Esophagus squamous epithelium (tissue), 4 donors: ENCODE data around the gene OR13C2.

Experiments
- POLR2A ChIP-seq, 4 donors: fragments of 450-650 bp; IDR thresholded peaks; one replicate each; pipeline ENCODE4 v1.6.1; 2017; ENCODE audit warnings: antibody characterized with exemption in 4 of 4, mild to moderate bottlenecking in 4 of 4, moderate library complexity in 3 of 4
- TF ChIP-seq, protein P1 (sequence below), 6 experiments: fragments of 450-650 bp in 4 of 6; fragments of 200-600 bp in 2 of 6; sonication (generic) in 2 of 6; IDR thresholded peaks; one replicate each; pipeline ENCODE4 v1.5.1; 2016 to 2019; ENCODE audit warnings: antibody characterized with exemption in 6 of 6, mild to moderate bottlenecking in 4 of 6, moderate library complexity in 4 of 6

GRCh38 chr9:104611213-104611612 is 5.8 kb upstream of the OR13C2 start:
- TF ChIP-seq, protein P1, sequence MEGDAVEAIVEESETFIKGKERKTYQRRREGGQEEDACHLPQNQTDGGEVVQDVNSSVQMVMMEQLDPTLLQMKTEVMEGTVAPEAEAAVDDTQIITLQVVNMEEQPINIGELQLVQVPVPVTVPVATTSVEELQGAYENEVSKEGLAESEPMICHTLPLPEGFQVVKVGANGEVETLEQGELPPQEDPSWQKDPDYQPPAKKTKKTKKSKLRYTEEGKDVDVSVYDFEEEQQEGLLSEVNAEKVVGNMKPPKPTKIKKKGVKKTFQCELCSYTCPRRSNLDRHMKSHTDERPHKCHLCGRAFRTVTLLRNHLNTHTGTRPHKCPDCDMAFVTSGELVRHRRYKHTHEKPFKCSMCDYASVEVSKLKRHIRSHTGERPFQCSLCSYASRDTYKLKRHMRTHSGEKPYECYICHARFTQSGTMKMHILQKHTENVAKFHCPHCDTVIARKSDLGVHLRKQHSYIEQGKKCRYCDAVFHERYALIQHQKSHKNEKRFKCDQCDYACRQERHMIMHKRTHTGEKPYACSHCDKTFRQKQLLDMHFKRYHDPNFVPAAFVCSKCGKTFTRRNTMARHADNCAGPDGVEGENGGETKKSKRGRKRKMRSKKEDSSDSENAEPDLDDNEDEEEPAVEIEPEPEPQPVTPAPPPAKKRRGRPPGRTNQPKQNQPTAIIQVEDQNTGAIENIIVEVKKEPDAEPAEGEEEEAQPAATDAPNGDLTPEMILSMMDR (IDR thresholded peaks at IDR 0.05) = no peak
- TF ChIP-seq POLR2A (IDR thresholded peaks at IDR 0.05) = no peak
